ENCODE measurements around the gene FRY.

Gene FRY

GRCh38 chr13:32087955-32088747 is 56.6 kb downstream of the FRY start:
- DNase-seq = no peak

GRCh38 chr13:32092496-32092895 is 60.9 kb downstream of the FRY start:
- DNase-seq = no peak

- DNase-seq = no peak
These were observed 61.4 kb downstream of the FRY start for GRCh38 chr13:32093006-32093405.

DNA sequence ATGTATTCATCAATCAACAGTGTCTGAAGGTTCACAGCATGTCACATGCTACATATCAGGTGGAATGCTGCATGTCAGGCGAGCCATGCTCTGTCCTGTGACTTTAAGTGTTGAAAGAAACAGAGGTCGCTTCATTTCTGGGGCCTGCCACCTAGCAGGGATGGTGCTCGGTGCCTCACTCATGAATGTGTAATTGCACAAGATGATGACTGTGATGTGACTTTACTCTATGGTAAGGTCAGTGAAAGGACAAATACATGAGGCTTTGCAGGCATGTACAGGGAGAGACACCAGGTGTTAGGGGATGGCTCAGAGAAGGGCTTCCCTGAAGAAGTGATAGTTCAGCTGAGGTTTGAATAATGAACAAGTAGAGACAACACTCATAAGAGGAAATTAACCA is 66.7 kb downstream of the FRY start:
- DNase-seq = no peak

DNA sequence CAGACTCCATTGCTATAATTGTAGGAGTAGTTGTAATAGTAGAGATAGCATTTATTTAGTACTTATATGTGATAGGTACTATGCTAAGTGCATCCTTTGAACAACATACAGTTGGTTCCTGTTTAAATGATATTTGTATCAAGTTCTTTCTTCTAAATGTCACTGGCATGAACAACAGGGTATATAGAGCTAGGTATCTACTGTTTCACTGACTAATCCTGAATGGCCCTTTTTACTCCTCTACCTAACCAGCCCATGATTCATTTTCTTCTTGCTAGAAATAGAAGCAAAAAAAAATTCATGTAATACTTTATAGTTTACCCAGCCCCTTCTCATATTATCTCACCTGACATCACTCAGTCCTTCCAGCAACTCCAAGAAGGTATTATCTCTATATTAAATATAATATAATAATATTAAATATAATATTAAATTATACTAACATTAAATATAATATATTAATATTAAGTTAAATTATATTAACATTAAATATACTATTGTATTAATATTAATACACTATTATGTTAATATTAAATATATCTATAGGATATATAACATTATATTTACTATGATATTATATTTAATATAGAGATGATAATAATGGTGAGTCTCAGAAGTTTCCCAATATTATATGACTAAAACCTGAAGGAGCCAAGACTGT is 74.2 kb downstream of the FRY start:
- DNase-seq = no peak

DNA sequence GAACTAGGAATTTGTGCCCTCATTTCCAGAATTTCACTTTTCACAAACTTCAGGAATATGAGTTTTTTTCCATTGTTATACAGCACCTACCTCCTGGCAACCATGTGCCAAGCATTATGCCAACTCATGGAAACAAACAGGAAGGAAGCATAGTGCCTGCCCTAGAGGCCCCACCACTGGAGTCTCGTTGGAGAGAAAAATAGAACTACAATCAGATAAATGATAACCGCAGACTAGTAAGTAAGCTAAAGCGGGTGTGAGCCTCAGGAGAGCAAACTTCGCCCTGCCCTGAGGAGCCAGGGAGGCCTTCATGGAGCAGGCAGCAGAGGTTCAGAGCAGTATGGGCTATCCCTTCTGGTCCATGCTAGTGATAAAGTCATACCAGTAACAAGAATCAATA is 75.9 kb downstream of the FRY start:
- no peak for DNase-seq

DNA sequence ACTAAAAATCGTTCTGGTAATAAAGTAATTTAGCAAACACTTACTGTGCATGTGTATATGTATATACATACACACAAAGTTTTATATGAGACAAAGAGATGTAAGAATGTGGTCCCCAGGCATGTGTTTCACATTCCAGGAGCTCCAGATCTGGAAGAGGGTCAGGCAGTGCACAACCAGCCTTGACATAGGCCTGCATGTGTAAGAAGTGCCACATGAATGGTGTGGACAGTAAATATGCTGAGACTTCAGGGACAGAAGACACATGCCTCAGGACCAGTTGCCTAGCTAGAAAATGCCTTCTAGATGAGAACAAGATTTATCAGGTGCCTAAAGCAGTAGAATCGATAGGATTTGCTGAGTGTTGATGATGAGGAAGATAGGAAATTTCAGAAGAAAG is 76.4 kb downstream of the FRY start:
- DNase-seq = no peak

- no peak for DNase-seq
These were observed 82.0 kb downstream of the FRY start for GRCh38 chr13:32113532-32113931.

GRCh38 chr13:32114284-32114950 is 82.8 kb downstream of the FRY start:
- DNase-seq = no peak

GRCh38 chr13:32115066-32115465 is 83.5 kb downstream of the FRY start:
- DNase-seq = no peak

GRCh38 chr13:32116210-32116609 is 84.6 kb downstream of the FRY start:
- DNase-seq = no peak

GRCh38 chr13:32117001-32117400 is 85.4 kb downstream of the FRY start:
- no peak for DNase-seq

DNA sequence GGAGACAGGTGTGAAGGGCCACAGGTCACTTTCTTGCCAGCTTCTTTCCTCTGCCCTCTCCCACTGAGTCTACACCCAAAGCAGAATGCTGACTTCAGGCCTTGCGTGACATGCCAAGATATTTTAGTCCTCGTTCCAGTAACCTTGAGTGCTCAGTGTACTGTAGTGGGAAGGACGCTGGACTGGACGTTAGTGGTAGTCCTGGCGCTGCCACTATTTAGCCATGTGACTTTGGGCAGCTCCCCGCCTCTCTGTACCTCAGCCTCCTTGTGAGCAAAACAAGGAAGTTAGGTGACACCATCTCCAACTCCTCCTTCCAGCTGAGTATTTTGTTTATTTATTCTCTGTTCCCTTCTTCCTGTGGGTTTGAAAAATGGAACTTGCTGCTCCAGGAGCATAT is 86.1 kb downstream of the FRY start:
- no peak for DNase-seq

DNA sequence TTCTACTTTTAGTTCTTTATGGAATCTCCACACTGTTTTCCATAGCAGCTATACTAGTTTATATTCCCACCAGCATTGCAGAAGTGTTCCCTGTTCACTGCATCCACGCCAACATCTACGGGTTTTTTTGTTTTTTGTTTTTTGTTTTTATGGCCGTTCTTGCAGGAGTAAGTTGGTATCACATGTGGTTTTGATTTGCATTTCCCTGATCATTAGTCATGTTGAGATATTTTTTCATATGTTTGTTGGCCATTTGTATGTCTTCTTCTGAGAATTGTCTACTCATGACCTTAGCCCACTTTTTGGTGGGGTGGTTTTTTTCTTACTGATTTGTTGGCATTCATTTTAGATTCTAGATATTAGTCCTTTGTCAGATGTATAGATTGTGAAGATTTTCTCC is 89.7 kb downstream of the FRY start:
- DNase-seq = no peak

DNA sequence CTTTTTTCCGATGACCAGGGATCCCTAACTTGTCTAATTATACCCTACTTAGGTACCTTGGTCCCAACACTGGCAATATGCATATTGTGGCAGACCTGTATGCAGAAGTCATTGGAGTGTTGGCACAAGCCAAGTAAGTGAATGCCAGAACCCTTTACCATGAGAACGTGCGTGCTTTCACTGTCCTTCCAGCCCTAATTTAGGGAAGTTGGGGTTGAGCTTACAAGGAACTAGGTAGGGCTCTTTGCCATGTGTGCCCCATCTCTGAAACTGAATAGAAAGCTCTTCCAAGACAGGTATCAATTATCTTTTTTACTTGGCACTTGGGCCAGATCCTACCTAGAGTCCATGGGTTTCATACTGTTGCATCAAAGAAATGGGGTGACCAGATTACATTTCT is 93.2 kb downstream of the FRY start:
- DNase-seq = no peak

DNA sequence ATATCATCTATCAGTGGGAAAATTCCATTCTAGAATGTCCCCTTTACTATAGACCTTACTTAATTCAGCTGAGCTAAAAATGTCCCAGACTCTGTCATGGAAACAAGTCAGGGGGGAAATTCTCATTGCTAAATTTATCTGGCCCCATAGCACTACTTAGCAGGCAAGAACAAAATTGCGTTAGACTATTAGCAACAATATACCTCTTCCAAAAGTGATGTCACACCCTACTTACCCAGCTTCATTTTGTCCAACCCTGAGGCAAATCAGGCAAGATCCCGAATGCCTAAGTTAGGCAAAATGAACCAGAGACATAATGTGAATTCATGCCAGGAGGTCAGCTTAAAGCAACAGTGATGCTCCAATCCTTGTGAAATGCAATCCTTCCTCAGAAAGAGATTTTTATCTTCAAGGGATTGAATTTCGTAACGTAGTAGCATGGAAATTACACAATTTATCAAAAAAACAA is 93.7 kb downstream of the FRY start:
- no peak for DNase-seq

GRCh38 chr13:32125751-32126150 is 94.2 kb downstream of the FRY start:
- DNase-seq = no peak

GRCh38 chr13:32126278-32126677 is 94.7 kb downstream of the FRY start:
- no peak for DNase-seq

DNA sequence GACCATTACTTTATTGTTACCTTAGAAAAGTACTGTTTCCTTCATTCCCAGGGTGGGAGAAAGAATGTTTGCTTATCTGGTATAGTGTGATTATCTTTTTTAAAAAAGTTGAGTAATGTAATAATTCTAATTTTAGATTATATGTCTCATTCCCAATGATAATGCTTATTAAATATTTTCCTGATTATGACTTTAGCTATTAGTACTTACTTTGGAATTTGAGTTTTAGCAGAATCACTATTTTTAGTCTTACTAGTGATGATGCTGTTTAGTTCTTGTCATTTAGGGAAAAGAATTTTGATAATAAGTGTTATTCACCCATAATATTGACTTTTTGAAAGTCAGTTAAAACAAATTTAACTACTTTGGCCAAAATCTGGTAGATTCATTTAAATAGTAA is 95.2 kb downstream of the FRY start:
- DNase-seq = no peak

DNA sequence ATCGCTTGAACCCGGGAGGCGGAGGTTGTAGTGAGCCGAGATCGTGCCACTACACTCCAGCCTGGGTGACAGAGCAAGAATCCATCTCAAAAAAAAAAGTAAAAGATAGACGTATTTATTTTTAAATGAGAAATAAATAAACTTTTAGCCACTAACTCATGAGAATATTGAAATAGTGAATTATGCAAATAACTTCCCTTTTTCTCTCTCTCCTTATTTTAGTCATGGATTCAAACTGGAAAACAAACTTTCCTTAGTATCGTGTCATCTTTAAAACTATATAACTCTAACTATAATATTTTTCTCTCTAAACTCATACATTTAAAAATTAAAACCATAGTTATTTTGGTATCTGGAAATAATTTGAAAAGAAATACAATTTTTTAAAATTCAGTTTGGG is 96.1 kb downstream of the FRY start:
- DNase-seq = no peak

GRCh38 chr13:32134241-32135055 is 102.9 kb downstream of the FRY start:
- no peak for DNase-seq

DNA sequence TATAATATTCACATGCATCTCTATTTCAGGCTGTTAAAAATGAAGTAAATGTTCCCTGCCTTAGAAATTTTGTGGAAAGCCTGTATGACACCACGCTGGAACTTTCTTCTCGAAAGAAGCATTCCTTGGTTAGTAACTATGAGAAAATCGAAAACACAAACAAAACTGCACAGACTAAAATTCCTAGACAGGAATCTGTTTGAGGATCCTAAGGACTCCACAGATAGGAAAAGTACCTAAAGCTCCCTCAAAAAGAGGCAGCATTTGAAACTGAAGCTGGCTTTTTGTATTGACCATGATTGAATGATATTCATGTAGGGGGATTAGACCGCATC is 103.4 kb downstream of the FRY start:
- DNase-seq = no peak

- DNase-seq = no peak
These were observed 104.1 kb downstream of the FRY start for GRCh38 chr13:32135655-32136054.
